Duodenal mucosa (tissue), 2 donors: Measurements from ENCODE around the gene COL23A1.

ENCODE experiments used
- H3K27ac ChIP-seq: one replicate; pipeline ENCODE4 v1.7.0; 2013; ENCODE audit warnings: low read depth, low read length
- H3K27me3 ChIP-seq, 2 donors: one replicate each; pipeline ENCODE4 v1.7.0; 2013; ENCODE audit warnings: low read length in 2 of 2, control low read depth in 1 of 2; ENCODE audit not compliant: insufficient read depth in 2 of 2, control insufficient read depth in 1 of 2
- H3K36me3 ChIP-seq, 2 donors: one replicate each; pipeline ENCODE4 v1.7.0; 2013; ENCODE audit warnings: low read length in 2 of 2, control low read depth in 1 of 2; ENCODE audit not compliant: insufficient read depth in 2 of 2, control insufficient read depth in 1 of 2
- H3K4me1 ChIP-seq, 2 donors: one replicate each; pipeline ENCODE4 v1.7.0; 2013; ENCODE audit warnings: low read length in 2 of 2, control low read depth in 1 of 2; ENCODE audit not compliant: insufficient read depth in 2 of 2, control insufficient read depth in 1 of 2
- H3K4me3 ChIP-seq, 2 donors: one replicate each; pipeline ENCODE4 v1.7.0; 2013; ENCODE audit warnings: low read length in 2 of 2, low read depth in 1 of 2
- H3K9ac ChIP-seq, 2 donors: one replicate each; pipeline ENCODE4 v1.7.0; 2013; ENCODE audit warnings: low read length in 2 of 2, low read depth in 1 of 2
- H3K9me3 ChIP-seq, 2 donors: one replicate each; pipeline ENCODE4 v1.7.0; 2013; ENCODE audit warnings: low read length in 2 of 2, control low read depth in 1 of 2; ENCODE audit not compliant: control insufficient read depth in 1 of 2

COL23A1 gene

GRCh38 chr5:178547052-178547666, 43.0 kb downstream of the COL23A1 start:
- Histone ChIP-seq H3K36me3 (no peaks in the 10 kb centered on the region), H3K27me3 (no peaks in the 10 kb centered on the region), H3K27ac (no peak overlapping the region), H3K9me3 (no peaks in the 10 kb centered on the region), H3K4me1 (no peaks in the 10 kb centered on the region), H3K4me3 (no peak overlapping the region), H3K9ac (no peak overlapping the region)

- Histone ChIP-seq H3K9me3 (no peaks in the 10 kb centered on the region), H3K27me3 (no peaks in the 10 kb centered on the region), H3K36me3 (no peaks in the 10 kb centered on the region), H3K27ac (no peak overlapping the region), H3K9ac (no peak overlapping the region), H3K4me3 (no peak overlapping the region), H3K4me1 (no peaks in the 10 kb centered on the region)
Measured at GRCh38 chr5:178546675-178547033, 43.5 kb downstream of the COL23A1 start.

GRCh38 chr5:178545941-178546674, 44.1 kb downstream of the COL23A1 start:
- Histone ChIP-seq H3K36me3 (no peaks in the 10 kb centered on the region), H3K27me3 (no peaks in the 10 kb centered on the region), H3K4me1 (no peaks in the 10 kb centered on the region), H3K9ac (no peak overlapping the region), H3K27ac (no peak overlapping the region), H3K4me3 (no peak overlapping the region), H3K9me3 (no peaks in the 10 kb centered on the region)

- Histone ChIP-seq H3K9me3 (no peaks in the 10 kb centered on the region), H3K4me3 (no peak overlapping the region), H3K4me1 (no peaks in the 10 kb centered on the region), H3K27ac (no peak overlapping the region), H3K36me3 (no peaks in the 10 kb centered on the region), H3K9ac (no peak overlapping the region), H3K27me3 (no peaks in the 10 kb centered on the region)
Measured at GRCh38 chr5:178545176-178545575, 45.0 kb downstream of the COL23A1 start.

- Histone ChIP-seq H3K27me3 (no peaks in the 10 kb centered on the region), H3K9me3 (no peaks in the 10 kb centered on the region), H3K4me3 (no peak overlapping the region), H3K4me1 (no peaks in the 10 kb centered on the region), H3K9ac (no peak overlapping the region), H3K36me3 (no peaks in the 10 kb centered on the region), H3K27ac (no peak overlapping the region)
Measured at GRCh38 chr5:178544166-178544834, 45.9 kb downstream of the COL23A1 start.

GRCh38 chr5:178542455-178542854, 47.7 kb downstream of the COL23A1 start:
- Histone ChIP-seq H3K4me1 (no peaks in the 10 kb centered on the region), H3K27ac (no peak overlapping the region), H3K9ac (no peak overlapping the region), H3K9me3 (no peaks in the 10 kb centered on the region), H3K27me3 (no peaks in the 10 kb centered on the region), H3K36me3 (no peaks in the 10 kb centered on the region), H3K4me3 (no peak overlapping the region)

- H3K27me3 ChIP-seq: no peaks in the 10 kb centered on the region
- H3K4me1 ChIP-seq: no peaks in the 10 kb centered on the region
- H3K9ac ChIP-seq: no peak overlapping the region
- H3K4me3 ChIP-seq: no peak overlapping the region
- no peaks in the 10 kb centered on the region for H3K36me3 ChIP-seq
- H3K27ac ChIP-seq: no peak overlapping the region
- no peaks in the 10 kb centered on the region for H3K9me3 ChIP-seq
Measured at GRCh38 chr5:178540526-178540925, 49.7 kb downstream of the COL23A1 start.

- Histone ChIP-seq H3K36me3 (no peaks in the 10 kb centered on the region), H3K4me1 (no peaks in the 10 kb centered on the region), H3K4me3 (no peak overlapping the region), H3K27me3 (no peaks in the 10 kb centered on the region), H3K9ac (no peak overlapping the region), H3K9me3 (no peaks in the 10 kb centered on the region), H3K27ac (no peak overlapping the region)
Measured at GRCh38 chr5:178538741-178539229, 51.4 kb downstream of the COL23A1 start.

- no peak overlapping the region for H3K9ac ChIP-seq
Measured at GRCh38 chr5:178537467-178538371, 52.5 kb downstream of the COL23A1 start.

More at GRCh38 chr5:178537467-178538371, 52.5 kb downstream of the COL23A1 start:
- no peaks in the 10 kb centered on the region for H3K4me1 ChIP-seq
- H3K4me3 ChIP-seq: no peak overlapping the region
- no peaks in the 10 kb centered on the region for H3K27me3 ChIP-seq
- H3K27ac ChIP-seq: no peak overlapping the region
- H3K9me3 ChIP-seq: no peaks in the 10 kb centered on the region
- H3K36me3 ChIP-seq: no peaks in the 10 kb centered on the region
